ENCODE measurements around the gene CCT5. TPM values are rescaled to one million over a fixed set of nuclear protein-coding genes. Genes with fewer than 3 reads are reported as not detected.

Gene CCT5
- polyA plus RNA-seq, 3 donors: 142 to 236 (median 229) TPM

DNA sequence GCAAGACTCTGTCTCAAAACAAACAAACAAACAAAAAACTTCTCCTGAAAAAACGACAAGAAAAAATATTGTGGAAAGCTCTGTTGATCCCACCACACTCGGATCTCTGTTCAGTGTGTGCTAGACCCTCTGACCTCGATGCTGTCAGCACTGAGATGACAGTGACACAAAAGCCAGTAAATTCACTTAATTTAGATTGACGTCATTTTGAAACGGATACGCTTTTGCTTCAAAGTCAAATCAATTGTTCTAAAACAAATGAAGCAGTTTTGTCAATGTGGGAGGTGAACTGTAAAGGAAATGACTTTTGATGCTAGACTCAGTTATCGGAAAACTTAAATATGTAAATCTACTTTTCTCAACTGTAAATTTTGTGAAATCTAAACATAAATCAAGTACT is 26.6 kb downstream of the CCT5 start:
- Mint-ChIP-seq H3K27me3 (ENCODE audit: low read depth in 3 of 3) (peaks cover 20 to 38% (median 29%) of the 10 kb centered on the region in 3 donors), H3K36me3 (no peaks in the 10 kb centered on the region), H3K4me3 (no peak overlapping the region), H3K9me3 (peaks cover 0 to 15% (median 14%) of the 10 kb centered on the region in 7 donors), H3K27ac (no peak overlapping the region), H3K4me1 (peaks cover 20% of the 10 kb centered on the region)
- no peak for DNase-seq
- Histone ChIP-seq H3K4me2 (replicated peaks; ENCODE audit: extremely low read depth, low read length, poor library complexity, severe bottlenecking) (no peak overlapping the region), H3K36me3 (replicated peaks in 1 of 2; ENCODE audit: control insufficient read depth in 1 of 2, insufficient read depth in 2 of 2, low read length in 2 of 2) (no peaks in the 10 kb centered on the region), H3K27ac (ENCODE audit: low read depth in 1 of 2, low read length in 2 of 2) (no peak overlapping the region), H3K4me3 (replicated peaks in 1 of 3; ENCODE audit: low read depth in 2 of 3, low read length in 3 of 3) (no peak overlapping the region), H3K79me2 (ENCODE audit: insufficient read depth, low read length) (no peaks in the 10 kb centered on the region), H3K9me3 (replicated peaks in 1 of 2; ENCODE audit: control insufficient read depth in 1 of 2, insufficient read depth in 1 of 2, low read length in 2 of 2) (peaks cover 0 to 12% of the 10 kb centered on the region in 2 donors), H2AFZ (ENCODE audit: insufficient read depth, low read depth, low read length, poor library complexity, severe bottlenecking) (no peak overlapping the region), H3K27me3 (ENCODE audit: control insufficient read depth in 2 of 2, insufficient read depth in 2 of 2, low read length in 2 of 2) (peaks cover 3 to 10% of the 10 kb centered on the region in 2 donors), H3K9ac (ENCODE audit: insufficient read depth, low read length, poor library complexity, severe bottlenecking) (no peak overlapping the region), H4K20me1 (ENCODE audit: insufficient read depth, low read length) (no peaks in the 10 kb centered on the region), H3K4me1 (ENCODE audit: control insufficient read depth in 1 of 2, insufficient read depth in 2 of 2, low read length in 2 of 2) (peaks cover 0 to 7% of the 10 kb centered on the region in 2 donors)
- TF ChIP-seq, protein P1, sequence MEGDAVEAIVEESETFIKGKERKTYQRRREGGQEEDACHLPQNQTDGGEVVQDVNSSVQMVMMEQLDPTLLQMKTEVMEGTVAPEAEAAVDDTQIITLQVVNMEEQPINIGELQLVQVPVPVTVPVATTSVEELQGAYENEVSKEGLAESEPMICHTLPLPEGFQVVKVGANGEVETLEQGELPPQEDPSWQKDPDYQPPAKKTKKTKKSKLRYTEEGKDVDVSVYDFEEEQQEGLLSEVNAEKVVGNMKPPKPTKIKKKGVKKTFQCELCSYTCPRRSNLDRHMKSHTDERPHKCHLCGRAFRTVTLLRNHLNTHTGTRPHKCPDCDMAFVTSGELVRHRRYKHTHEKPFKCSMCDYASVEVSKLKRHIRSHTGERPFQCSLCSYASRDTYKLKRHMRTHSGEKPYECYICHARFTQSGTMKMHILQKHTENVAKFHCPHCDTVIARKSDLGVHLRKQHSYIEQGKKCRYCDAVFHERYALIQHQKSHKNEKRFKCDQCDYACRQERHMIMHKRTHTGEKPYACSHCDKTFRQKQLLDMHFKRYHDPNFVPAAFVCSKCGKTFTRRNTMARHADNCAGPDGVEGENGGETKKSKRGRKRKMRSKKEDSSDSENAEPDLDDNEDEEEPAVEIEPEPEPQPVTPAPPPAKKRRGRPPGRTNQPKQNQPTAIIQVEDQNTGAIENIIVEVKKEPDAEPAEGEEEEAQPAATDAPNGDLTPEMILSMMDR (IDR thresholded peaks at IDR 0.05): no peak
- WGBS (ENCODE audit: insufficient coverage): 100% methylated on average over 3 of the region's 7 CpGs
- intact Hi-C loops (cut with micrococcal nuclease): no loop called here

DNA sequence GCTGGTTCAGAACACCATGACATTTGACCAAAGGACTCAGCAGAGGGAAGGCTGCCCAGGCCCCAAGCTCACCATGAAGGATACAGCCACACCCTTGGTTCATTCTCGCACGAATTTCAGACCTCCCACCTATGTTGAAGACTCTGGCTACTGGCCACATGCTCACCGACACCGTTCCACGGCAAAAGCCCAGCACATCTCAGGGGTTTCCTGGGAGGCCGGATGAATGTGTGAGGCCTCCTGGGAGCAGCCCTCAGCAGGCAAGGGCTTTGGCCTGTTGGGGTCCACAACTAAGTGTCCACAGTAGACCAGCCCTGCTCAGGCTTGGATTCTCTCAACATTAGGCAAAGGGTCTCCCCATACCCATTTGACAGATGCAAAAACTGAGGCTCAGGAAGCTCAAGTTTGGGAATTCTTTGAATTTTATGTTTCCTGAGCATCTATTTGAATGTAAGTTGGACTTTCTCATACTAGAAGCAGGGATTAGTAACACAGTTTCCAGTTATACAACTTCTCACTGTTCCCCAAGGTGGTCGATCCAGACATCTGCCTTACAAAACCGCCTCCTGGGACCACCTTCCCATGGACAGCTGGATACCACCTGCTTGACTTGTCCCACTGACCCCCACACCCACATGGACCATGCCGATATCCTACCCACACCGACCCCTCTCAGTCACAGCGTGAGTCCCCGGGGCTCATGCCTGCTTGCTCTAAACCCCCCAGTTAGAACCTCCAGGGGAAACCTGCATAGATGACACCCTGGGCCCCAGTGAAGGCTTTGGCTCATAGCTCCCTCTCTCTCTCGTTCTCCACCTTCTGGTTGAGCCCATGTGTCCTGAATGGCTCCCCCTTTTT is 27.9 kb downstream of the CCT5 start:
- TF ChIP-seq, protein P1 (IDR thresholded peaks at IDR 0.05): no peak
- H3K4me1 ChIP-seq (ENCODE audit: control insufficient read depth in 1 of 2, insufficient read depth in 2 of 2, low read length in 2 of 2): no peaks in the 10 kb centered on the region
- Mint-ChIP-seq H3K4me1 (peaks cover 9% of the 10 kb centered on the region), H3K27ac (peak overlapping the region in 1 of 7 donors; percentile 57), H3K9me3 (peaks cover 0 to 14% (median 10%) of the 10 kb centered on the region in 7 donors), H3K4me3 (no peak overlapping the region), H3K27me3 (ENCODE audit: low read depth in 3 of 3) (peaks cover 17 to 32% (median 21%) of the 10 kb centered on the region in 3 donors), H3K36me3 (no peaks in the 10 kb centered on the region)
- no peaks in the 10 kb centered on the region for H3K79me2 ChIP-seq (ENCODE audit: insufficient read depth, low read length)
- DNase-seq: no peak
- no peaks in the 10 kb centered on the region for H3K36me3 ChIP-seq (replicated peaks in 1 of 2; ENCODE audit: control insufficient read depth in 1 of 2, insufficient read depth in 2 of 2, low read length in 2 of 2)
- peaks cover 3 to 5% of the 10 kb centered on the region in 2 donors for H3K27me3 ChIP-seq (ENCODE audit: control insufficient read depth in 2 of 2, insufficient read depth in 2 of 2, low read length in 2 of 2)
- no peak overlapping the region for H3K27ac ChIP-seq (ENCODE audit: low read depth in 1 of 2, low read length in 2 of 2)
- 97% methylated on average over 12 of the region's 13 CpGs for WGBS (ENCODE audit: insufficient coverage)
- no peak overlapping the region for H3K4me2 ChIP-seq (replicated peaks; ENCODE audit: extremely low read depth, low read length, poor library complexity, severe bottlenecking)
- H2AFZ ChIP-seq (ENCODE audit: insufficient read depth, low read depth, low read length, poor library complexity, severe bottlenecking): no peak overlapping the region
- intact Hi-C loops (cut with micrococcal nuclease): no loop called here
- H4K20me1 ChIP-seq (ENCODE audit: insufficient read depth, low read length): no peaks in the 10 kb centered on the region
- H3K4me3 ChIP-seq (replicated peaks in 1 of 3; ENCODE audit: low read depth in 2 of 3, low read length in 3 of 3): no peak overlapping the region
- no peak overlapping the region for H3K9ac ChIP-seq (ENCODE audit: insufficient read depth, low read length, poor library complexity, severe bottlenecking)
- H3K9me3 ChIP-seq (replicated peaks in 1 of 2; ENCODE audit: control insufficient read depth in 1 of 2, insufficient read depth in 1 of 2, low read length in 2 of 2): peaks cover 0 to 12% of the 10 kb centered on the region in 2 donors

Measured in CD14-positive monocyte (primary cell).